Islet of Langerhans (tissue), 1 donor: Measurements from ENCODE around the gene GRID1.

Experiments
- FAIRE-seq: peaks from one replicate; lab custom pipeline; 2011; peaks lifted over from hg19 to GRCh38; lab: Jason Lieb, UNC

GRID1 gene

DNA sequence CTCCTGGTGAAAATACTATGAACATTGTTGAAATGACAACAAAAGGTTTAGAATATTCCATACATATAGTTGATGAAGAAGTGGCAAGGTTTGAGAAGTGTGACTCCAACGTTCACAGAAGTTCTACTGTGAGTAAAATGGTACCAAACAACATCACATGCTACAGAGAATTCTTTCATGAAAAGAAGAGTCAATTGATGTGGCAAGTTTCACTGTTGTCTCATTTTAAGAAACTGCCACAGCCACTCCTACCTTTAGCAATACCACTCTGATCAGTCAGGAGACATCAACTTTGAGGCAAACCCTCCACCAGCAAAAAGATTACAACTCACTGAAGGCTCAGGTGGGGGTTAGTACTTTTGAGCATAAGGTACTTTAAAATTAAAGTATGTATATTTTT lies 693.3 kb downstream of the GRID1 start:
- no peak for FAIRE-seq

DNA sequence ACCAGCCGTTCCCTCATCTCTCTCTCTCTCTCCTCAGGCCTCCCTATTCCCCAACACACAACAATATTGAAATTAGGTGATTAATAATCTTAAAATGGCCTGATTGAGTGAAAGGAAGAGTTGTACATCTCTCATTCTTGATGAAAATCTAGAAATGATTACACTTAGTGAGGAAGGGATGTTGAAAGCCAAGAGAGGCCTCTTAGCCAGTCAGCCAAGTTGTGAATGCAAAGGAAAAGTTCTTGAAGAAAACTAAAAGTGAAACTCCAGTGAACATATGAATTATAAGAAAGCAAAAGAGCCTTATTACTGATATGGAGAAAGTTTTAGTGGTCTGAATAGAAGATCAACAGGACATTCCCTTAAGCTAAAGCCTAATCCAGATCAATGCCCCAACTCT lies 695.1 kb downstream of the GRID1 start:
- FAIRE-seq = no peak

DNA sequence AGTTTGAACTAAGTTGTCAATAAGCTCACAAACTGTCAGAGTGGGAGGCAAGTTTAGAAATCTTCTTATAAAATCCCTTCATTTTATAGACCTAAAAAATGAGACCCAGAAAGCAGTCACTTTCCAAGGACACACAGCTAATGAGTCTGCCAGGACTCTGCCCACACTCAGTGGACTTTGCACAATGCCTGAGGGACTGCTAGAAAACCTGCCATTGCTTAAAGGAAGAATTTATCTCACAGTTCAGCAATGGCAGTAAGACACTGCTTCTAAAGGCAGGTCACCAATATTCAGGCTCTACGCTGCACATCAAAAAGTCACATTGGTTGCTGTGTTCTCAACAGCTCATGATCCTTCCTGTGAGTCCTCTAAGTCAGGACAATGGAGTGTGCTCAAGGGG lies 698.1 kb downstream of the GRID1 start:
- no peak for FAIRE-seq

DNA sequence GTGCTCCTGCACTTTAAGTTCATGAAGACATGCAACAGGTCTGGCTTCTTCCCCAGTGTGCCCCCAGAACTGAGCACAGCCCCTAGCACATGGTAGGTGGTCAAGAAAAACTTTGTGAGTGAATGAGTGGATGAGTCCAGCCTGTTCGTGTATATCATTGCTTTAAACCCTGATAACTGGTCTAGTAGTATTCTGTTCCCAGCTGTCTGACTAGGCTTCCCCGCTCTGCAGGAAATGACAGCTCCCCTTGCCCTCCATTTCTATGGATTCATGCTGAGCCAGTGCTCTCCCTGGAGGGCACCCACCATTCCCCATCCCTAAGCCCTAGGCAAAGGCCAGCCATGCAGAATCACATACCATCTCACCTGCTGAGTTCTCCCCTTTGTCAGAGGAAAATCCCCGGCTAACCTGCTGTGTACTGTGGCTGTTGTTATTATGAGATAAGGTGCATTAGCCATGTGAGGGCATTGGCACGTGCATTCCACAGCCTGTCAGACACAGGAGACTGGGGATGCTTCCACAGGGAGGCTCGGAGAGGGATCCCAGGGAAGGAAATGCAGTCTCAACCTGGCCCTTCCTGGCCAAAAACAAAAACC lies 698.9 kb downstream of the GRID1 start:
- no peak for FAIRE-seq

DNA sequence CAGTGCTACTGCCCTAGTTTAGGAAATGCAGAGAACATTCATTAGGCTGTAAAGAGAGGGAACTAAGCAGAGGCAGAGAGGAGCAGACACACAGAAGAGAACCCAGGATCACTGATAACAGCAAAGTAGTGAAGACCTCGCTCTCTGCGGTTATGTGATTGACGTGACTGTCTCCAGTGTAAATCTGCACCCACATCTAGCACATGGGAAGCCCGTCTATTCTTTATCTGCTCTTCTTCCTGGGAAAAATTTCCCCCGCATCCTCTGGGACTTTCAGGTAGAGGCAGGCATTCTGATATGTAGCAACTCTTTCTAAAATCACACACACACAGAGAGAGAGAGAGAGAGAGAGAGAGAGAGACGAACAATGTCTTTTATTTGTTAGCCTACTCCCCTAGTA lies 699.6 kb downstream of the GRID1 start:
- no peak for FAIRE-seq

DNA sequence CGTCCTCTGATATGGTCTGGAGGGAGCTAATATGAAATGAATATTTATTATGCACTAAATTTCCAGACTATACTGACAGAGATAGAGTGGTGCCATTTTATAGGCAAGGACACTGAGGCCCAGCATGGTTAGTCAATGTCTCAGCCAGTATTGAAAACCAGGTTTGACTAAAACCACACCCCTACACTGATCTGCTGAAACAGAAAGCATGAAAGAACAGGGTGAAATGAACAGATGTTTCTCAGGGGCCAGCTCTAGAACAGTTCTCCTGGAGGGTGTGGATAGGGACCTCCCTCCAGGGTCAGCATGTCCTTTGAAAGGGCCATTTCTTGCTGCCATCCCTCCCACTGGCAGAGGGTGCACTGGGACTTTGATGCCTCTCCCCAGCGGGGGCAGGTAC lies 700.5 kb downstream of the GRID1 start:
- FAIRE-seq = no peak

DNA sequence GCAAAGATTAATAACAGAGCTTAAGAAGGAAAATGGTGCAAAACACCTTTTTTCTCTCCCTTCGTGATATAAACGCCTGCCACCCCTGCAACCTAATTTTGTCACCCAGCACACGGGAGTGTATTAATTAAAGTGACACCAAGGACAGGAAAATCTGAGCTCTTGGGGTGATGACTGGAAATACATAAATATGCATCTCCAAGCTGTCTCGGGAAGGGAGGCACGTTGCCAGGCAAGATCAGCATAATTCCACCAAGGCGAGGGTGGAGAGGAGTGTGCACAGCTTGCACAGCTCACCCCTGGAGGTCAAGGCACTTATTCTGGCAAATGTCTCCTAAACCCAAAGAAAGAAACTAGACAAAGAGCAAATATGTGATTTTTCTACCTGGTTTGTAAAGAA lies 700.9 kb downstream of the GRID1 start:
- FAIRE-seq = no peak

DNA sequence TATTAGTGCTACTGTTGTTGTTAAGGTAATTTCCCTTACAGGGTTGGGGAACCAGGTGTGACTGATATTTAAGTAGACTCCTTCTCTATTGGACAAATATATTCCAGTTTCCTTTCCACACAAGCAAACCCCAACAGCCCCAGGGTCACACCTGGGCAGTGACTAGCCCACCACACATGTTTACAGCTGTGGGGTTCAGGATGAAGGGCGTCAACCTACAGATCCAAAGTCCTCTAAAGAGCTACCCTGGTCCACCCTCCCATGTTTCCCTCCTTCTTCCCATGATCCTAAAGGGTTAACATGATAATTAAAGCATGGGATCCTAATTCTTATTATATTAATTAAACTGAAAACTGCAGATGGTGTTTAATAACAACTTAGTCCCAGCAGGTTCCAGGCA lies 701.5 kb downstream of the GRID1 start:
- no peak for FAIRE-seq

DNA sequence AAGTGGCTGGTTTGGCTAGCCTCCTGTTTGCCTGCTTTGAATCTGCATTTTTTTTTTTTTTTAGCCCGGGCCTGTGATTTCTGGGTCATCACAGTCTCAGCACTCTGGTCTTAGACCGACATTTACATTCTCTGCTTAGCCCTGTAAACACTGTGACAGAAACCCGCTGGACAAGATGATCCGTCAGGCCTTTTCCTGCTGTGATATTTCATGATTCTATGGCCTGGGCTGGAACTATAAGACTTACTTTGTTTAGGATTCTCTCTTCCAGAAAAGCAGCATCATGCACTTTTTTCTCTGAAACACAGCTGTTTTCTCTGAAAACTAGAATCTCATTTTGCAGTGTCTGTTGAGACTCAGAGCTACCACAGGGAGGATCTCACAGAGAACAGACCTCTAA lies 705.5 kb downstream of the GRID1 start:
- no peak for FAIRE-seq

DNA sequence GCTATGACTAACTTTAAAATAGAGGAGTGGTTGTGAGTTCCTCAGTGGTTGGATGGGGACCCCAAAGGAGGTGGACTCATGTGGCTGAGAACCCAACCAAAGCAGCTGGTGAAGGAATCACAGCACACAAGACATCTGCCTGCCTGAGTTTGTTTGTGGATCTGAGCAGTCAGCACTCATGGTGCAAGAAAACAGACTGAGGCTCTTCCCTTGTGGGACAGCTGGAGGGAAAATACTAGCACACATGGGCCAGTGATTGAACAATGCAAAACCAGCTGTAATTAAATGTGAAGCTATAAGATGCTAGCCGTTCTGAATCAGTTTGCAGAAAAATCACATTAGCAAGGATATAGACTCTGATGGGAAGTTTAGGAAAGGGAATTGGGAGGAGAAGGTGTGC lies 707.3 kb downstream of the GRID1 start:
- no peak for FAIRE-seq

DNA sequence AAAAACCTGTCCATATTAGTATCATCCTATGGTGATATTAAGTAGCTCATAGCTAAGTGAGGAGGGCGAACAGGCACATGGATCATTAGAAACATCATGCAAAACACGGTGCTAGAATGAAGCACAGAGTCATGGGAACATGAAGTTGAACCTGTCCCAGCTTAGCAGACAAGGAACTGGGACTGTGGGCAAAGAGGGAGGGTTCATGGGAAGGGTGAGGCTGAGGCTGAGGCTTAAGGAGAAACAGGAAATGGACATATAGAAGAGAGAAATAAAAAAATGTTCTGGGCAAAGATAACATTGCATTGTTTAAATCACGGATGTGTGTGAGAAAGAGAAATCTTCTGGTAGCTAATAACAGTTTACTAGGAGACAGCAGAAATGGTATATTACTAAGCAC lies 708.1 kb downstream of the GRID1 start:
- no peak for FAIRE-seq

DNA sequence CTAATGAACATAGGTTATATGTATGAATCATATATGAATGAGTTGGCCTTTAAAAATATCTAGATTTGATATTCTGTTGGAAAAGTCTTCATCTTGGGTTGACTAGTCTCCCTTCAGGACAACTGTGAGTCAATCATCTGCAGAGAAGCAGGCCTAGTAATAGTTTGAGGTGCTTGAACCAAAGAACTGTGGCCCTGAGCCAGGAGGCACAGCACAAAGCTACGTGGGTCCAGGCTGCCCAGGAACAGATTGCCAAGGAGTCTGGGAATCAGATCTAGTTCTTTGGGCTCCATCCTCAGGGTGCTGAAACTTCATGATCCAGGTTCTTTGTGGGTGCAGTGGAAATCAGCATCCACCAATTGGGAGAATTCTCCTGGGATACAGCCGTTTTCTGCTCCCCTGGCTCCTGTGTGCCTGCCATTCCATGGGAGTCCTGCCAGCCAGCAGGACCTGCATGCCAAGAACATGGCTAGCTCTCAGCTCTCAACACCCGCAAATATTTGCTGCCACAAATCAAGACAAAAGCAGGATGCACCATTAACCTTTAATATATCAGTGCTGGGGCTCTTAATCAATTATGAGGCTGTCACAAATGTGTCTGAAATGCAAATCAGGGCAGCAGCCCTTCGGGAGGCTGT lies 709.0 kb downstream of the GRID1 start:
- FAIRE-seq = no peak

DNA sequence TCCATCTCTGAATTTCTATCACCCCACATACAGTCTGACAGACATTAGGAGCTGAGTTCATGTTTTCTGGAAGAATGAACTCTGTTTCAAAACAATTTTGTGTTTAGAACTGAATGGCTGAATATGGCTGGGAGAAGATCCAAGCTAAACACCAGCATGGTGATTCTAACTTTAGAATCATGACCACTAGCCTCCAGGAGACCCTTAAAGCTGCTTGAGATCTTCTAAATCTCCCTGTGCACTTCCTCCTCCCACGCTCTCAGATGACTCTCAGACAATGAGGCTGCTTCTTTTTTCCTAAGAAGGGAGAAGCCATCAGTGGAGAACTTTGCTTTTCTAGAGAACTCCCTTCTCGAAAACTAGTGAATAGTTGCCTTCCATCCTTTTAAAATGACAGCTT lies 711.2 kb downstream of the GRID1 start:
- FAIRE-seq = no peak

DNA sequence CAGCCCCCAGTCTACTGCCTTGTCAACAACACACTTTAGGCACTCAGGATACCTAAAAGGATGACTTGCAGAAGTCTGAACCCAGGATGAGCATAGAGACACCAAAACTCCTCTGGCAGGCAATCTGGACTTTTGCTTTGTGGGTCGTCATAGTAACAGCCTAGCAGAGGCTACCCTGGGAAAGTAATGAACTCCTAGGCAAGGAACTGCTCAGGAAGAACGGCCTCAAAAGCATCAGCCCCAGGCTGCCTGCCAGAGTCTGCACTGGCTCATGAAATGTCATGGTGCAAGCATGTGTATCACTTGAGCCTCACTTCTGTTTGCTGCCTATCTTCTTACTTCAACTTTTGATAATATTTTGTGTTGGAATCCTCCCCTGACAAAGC lies 715.1 kb downstream of the GRID1 start:
- no peak for FAIRE-seq

DNA sequence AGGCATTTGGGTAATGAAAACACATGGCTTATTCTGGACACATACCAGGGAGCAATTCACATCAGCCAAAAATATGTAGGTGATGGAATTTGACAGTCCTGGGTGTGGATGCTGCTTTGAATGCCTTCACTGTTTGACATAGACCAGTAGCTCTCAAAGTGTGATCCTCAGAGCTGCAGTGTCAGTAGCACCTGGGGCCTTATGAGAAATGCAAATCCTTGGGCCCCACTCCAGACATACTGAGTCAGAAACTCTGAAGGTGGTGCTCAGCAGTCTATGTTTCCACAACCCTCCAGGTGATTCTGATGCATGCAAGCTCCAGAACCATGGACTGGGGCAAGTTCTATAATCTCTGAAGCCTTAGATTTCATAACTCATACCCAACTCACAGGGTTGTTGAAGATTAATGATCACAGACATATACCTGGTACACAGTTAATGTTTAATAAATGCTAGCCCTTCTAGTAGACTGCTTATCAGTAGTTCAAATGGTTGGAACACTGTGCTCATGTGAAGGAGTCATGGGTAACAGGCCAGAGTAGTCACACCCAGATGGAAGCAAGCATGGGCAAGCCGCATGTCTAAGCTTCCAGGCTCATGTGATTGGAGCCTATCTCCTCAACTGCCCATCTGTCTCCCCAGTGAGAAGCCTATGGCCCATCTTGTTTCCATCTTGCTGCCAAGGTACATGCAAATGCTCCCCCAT lies 715.7 kb downstream of the GRID1 start:
- FAIRE-seq = no peak

DNA sequence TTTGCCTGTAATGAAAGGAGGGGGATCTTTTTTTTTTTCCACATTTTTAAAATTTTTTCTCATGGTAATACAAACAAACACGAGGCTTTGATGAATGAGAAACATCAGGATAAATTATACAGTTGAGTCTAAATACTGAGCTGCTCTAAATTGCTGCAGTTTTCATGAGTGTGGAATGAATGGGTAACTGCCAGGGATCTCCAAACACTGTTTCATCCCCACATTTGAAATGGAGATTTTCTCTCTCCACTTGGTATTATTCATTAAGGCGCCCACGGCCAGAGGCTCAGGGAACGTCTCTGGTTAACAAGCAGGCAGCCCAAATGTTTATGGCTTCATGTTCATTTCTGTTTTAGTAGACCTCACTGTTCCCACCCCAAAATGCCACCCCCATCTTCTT lies 717.1 kb downstream of the GRID1 start:
- no peak for FAIRE-seq

DNA sequence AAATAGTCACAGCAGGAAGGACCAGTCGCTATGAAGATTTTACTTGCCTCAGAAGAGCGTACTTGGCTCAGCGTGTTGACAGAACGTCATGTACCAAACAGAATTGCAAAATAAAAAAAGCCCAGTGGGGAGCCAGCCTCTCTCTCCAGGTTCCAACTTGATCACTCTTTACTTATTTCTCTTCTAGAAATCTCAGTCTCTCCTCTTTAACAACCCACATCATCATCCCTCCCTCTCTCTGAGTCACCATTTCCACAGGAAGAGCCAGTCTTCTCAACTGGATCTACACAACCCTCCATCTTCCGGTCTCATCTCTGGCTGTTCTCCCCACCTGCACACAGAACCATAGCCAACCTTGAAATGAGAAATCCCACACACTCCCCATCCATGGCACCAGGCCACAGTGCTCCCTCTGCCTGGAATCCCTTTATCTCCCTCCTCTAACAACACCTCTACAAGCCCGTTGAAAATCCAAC lies 718.3 kb downstream of the GRID1 start:
- no peak for FAIRE-seq

DNA sequence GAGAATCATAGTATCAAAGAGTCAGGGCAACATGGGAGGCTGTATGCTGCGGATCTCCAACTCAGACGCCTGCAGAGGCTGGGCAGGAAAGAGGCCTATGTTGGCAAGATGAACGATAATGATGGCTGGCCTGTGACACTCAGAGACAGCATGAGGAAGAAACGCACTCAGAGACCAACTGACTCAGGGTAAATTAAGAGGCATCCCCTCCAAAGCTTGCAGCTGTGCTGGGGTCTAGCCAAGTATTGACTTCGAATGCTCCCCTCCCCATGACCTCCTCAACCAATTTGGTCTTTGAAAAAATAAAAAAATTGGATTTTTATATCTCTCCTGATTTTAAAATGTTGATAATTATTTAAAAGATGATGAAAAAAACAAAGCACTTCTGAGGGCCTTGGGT lies 718.9 kb downstream of the GRID1 start:
- FAIRE-seq = no peak

DNA sequence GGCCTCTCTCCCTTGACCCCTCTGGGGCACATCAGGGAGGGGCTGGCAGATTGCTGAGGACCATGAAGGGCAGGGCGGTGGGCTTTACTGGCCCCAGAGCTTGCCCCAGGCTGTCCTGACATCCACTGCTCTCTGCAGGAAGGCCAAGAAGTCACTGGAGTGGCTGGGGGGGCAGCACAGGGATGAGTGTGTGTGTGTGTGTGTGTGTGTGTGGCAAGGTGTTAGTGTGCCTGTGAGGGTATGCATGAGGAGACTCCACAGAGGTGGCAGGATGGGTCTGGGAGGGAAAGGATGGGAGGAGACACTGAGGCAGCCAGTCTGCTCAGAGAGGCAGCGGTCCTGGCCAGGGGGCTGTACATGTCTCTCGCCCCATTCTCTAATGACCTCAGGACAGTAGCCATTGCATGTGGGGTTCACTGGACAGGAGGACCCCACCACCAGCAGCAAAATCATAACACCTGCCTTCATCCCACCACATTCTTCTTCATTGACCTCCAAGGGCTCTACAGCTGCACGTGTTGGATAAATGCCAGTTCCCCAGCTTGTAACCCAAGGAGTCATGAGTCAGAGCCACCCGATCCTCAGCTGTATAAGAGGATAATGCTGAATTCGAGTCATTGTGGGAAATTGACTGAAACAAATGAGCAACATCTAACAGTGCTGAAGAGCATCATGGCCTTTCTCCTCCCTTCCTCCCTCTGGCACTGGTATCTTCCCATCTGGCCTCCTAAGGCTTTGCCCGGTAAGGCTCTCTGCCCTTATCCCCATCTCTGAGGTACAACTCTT lies 720.5 kb downstream of the GRID1 start:
- FAIRE-seq = no peak

DNA sequence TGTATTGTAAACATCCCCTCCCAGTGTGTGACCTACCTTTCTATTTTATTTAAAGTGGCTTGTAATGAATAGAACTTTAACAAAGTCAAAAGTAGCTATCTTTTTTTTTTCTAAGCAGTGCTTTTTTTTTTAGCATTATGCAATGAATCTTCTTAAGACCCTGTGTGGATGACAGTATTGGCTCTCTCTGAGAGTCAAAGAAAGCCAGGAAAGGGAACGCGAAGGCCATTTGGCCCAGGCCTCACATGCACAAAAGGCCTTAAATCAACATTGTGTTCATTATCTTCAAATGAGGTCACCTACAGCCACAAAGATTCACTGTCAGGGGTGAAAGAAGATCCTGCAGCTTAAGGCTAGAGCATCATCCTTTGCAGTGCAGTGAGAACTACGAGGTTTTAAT lies 721.5 kb downstream of the GRID1 start:
- no peak for FAIRE-seq

DNA sequence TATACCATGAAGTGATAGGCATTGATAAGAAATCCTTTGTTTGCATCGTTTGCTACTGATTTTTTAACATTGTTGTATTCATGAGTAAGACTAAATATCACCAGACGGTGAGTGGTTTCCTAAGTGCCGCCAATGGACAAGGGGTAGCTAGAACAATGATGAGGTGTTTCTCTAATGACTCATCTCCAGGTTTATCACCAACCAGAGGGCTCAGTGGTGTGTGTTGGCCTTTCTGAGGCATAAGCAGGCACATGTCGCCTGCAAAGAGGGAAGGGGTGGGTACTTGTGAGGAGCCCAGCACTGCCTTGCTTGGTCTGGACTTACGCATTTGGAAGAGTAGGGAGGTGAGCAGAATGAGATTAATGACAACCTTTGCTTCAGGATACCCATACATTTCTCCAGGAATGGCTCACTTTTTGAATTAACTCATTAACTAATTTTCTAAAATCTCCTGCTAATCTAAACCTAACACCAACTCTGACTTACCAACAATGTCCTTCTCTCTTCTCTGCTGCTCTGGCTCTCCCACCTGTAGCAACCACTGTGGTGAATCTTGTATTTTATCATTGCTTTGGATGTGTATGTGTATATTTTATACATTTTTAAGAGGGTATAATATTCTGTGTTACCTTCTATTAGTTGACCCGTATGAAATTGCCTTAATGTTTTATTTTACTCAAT lies 722.6 kb downstream of the GRID1 start:
- FAIRE-seq = no peak

DNA sequence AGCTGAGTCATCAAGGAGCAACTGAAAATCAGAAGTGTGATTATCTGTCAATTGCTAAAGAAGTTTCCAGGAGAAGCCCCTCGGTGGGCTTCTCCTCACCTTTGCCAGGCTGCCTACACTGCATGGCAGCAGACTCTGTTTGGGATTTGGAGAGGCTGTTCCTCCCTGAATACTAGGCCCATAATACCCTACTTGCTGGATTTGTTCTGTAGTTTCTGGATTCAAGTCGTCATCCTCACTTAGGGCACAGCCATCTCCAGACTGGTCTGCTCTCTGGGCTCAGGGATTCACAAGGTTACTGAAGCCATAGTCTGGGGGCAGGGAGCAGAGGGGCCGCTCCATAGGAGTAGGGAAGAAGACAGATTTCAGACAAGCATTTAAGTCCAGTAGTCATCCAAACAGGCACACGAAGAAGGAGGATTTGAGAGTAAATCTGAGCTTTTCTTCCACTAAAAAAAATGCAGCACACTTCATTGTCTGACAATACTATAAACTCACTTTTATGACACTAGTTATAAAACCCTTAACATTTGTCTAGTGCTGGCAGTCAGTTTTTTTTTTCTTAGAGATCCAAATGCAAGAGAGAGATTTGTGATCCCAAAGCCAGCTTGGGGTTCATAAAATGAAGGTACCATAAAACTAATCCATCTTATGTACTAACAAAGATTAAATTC lies 723.3 kb downstream of the GRID1 start:
- no peak for FAIRE-seq
